MM.1S (cell line): ENCODE results near the gene NAA20.

Experiments
- DNase-seq: peaks from one replicate; pipeline ENCODE4 v3.0.0-alpha.2; 2015
- H2AFZ ChIP-seq: fragments of 300-600 bp; sonication (generic); 2 replicates; pipeline ENCODE4 v1.6.0; 2016; ENCODE audit warnings: antibody characterized with exemption, low read length
- H3F3A ChIP-seq: fragments of 300-600 bp; sonication (generic); 2 replicates; pipeline ENCODE4 v1.6.1; 2016; ENCODE audit warnings: mild to moderate bottlenecking, antibody characterized with exemption, low read length, moderate library complexity, mixed read lengths; ENCODE audit not compliant: insufficient read depth
- H3K27ac ChIP-seq: fragments of 300-600 bp; sonication (generic); 2 replicates; pipeline ENCODE4 v1.5.1; 2016; ENCODE audit warnings: mild to moderate bottlenecking, low read length
- H3K27me3 ChIP-seq: fragments of 300-600 bp; sonication (generic); replicated peaks from 2 replicates; pipeline ENCODE4 v1.6.0; 2016; ENCODE audit warnings: low read length; ENCODE audit not compliant: insufficient read depth
- H3K36me3 ChIP-seq: fragments of 300-600 bp; sonication (generic); replicated peaks from 2 replicates; pipeline ENCODE4 v1.6.1; 2016; ENCODE audit warnings: mild to moderate bottlenecking, low read length, mixed read lengths; ENCODE audit not compliant: insufficient read depth
- H3K4me1 ChIP-seq: fragments of 300-600 bp; sonication (generic); 2 replicates; pipeline ENCODE4 v1.6.1; 2016; ENCODE audit warnings: low read length, mixed read lengths
- H3K4me2 ChIP-seq: fragments of 300-600 bp; sonication (generic); 2 replicates; pipeline ENCODE4 v1.6.0; 2016; ENCODE audit warnings: low read depth, low read length
- H3K4me3 ChIP-seq: fragments of 300-600 bp; sonication (generic); 2 replicates; pipeline ENCODE4 v1.5.1; 2016; ENCODE audit warnings: low read length, mixed read lengths
- H3K79me2 ChIP-seq: fragments of 300-600 bp; sonication (generic); 2 replicates; pipeline ENCODE4 v1.6.1; 2016; ENCODE audit warnings: mixed run types, low read length, mixed read lengths
- H3K9ac ChIP-seq: fragments of 300-600 bp; sonication (generic); 2 replicates; pipeline ENCODE4 v1.6.1; 2016; ENCODE audit warnings: low read length, mixed read lengths
- H3K9me2 ChIP-seq: fragments of 300-600 bp; sonication (generic); replicated peaks from 2 replicates; pipeline ENCODE4 v1.6.1; 2016; ENCODE audit warnings: mild to moderate bottlenecking, low read length, mixed read lengths; ENCODE audit not compliant: insufficient read depth
- H3K9me3 ChIP-seq: fragments of 300-600 bp; sonication (generic); replicated peaks from 2 replicates; pipeline ENCODE4 v1.6.1; 2016; ENCODE audit warnings: mild to moderate bottlenecking, low read length, mixed read lengths; ENCODE audit not compliant: insufficient read depth
- H4K20me1 ChIP-seq: fragments of 300-600 bp; sonication (generic); 2 replicates; pipeline ENCODE4 v1.6.1; 2016; ENCODE audit warnings: mild to moderate bottlenecking, low read length, moderate library complexity, mixed read lengths; ENCODE audit not compliant: insufficient read depth
- EZH2 ChIP-seq: fragments of 300-600 bp; sonication (generic); optimal IDR thresholded peaks from 2 replicates; pipeline ENCODE3; 2017; ENCODE audit warnings: low read depth, mild to moderate bottlenecking, antibody characterized with exemption, low read length, mixed read lengths
- EZH2phosphoT487 ChIP-seq: fragments of 300-600 bp; sonication (generic); IDR thresholded peaks from 2 replicates; pipeline ENCODE4 v1.6.1; 2018; ENCODE audit warnings: antibody characterized with exemption, low read length
- TF ChIP-seq, protein P1 (sequence below): fragments of 300-600 bp; sonication (generic); IDR thresholded peaks from 2 replicates; pipeline ENCODE4 v1.5.1; 2016; ENCODE audit warnings: antibody characterized with exemption, low read length, mixed read lengths

NAA20 gene

DNA sequence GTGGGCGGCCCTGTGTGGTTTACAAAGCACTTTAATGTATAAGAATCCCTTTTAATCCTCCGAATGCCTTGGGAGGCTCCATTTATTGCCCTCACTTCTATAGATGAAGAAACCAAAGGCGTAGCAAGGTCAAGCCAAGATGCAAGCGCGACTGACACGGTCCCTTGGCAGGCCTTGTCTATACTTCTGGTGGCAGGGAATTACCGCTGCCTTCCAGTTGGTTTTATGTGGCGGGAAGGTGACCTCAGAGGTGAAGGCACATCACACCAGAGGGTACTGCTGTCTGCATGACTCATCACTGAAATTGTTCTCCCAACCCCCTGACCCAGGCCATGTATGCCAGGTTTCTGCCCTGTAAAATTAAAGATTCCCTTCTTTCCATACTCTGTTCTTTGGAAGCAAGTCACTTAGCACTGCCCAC, 36.1 kb upstream of the NAA20 start:
- no peak for DNase-seq
- no peak overlapping the region for H3K9ac ChIP-seq
- no peaks in the 10 kb centered on the region for H3K9me3 ChIP-seq
- H3K36me3 ChIP-seq, result no peaks in the 10 kb centered on the region
- H3K9me2 ChIP-seq, result no peaks in the 10 kb centered on the region
- no peak overlapping the region for H2AFZ ChIP-seq
- peaks cover 30% of the 10 kb centered on the region; the same call in 1 of the 2 replicates for H3K27me3 ChIP-seq
- no peak overlapping the region for H3K4me2 ChIP-seq
- H4K20me1 ChIP-seq, result no peaks in the 10 kb centered on the region
- H3K79me2 ChIP-seq, result no peaks in the 10 kb centered on the region
- H3K4me1 ChIP-seq, result peaks cover 5% of the 10 kb centered on the region; the same call in 1 of the 2 replicates
- H3F3A ChIP-seq, result no peaks in the 10 kb centered on the region
- H3K4me3 ChIP-seq, result no peak overlapping the region
- TF ChIP-seq EZH2, result no peak
- no peak for TF ChIP-seq EZH2phosphoT487
- TF ChIP-seq, protein P1, sequence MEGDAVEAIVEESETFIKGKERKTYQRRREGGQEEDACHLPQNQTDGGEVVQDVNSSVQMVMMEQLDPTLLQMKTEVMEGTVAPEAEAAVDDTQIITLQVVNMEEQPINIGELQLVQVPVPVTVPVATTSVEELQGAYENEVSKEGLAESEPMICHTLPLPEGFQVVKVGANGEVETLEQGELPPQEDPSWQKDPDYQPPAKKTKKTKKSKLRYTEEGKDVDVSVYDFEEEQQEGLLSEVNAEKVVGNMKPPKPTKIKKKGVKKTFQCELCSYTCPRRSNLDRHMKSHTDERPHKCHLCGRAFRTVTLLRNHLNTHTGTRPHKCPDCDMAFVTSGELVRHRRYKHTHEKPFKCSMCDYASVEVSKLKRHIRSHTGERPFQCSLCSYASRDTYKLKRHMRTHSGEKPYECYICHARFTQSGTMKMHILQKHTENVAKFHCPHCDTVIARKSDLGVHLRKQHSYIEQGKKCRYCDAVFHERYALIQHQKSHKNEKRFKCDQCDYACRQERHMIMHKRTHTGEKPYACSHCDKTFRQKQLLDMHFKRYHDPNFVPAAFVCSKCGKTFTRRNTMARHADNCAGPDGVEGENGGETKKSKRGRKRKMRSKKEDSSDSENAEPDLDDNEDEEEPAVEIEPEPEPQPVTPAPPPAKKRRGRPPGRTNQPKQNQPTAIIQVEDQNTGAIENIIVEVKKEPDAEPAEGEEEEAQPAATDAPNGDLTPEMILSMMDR, result no peak
- H3K27ac ChIP-seq, result no peak overlapping the region

DNA sequence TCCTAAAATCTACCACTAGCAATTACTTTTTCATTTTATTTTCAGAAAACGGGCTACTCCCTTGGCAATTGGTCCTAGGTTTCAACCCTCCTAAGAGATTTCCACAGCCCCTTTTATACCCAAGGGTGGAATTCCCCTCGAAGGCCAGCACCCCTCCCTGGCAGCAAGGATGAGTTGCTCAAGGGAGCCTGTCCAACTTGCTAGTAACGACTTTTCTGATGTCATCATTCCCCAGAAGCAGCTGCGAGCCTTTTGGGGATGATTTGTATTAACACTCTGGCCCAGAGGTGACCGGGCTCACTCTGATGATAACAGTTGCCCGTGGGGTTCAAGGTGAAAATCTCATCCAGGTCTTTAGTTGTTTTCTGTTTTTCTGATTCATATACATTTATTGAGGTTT, 30.7 kb upstream of the NAA20 start:
- Histone ChIP-seq H4K20me1 (no peaks in the 10 kb centered on the region), H3F3A (no peaks in the 10 kb centered on the region), H2AFZ (no peak overlapping the region), H3K9me2 (no peaks in the 10 kb centered on the region), H3K27me3 (0 out of 2 replicates have a peak, but pooled peaks cover 4% of the 10 kb centered on the region), H3K9ac (no peak overlapping the region), H3K4me3 (no peak overlapping the region), H3K36me3 (no peaks in the 10 kb centered on the region), H3K4me2 (no peak overlapping the region), H3K27ac (no peak overlapping the region), H3K79me2 (no peaks in the 10 kb centered on the region), H3K4me1 (no peaks in the 10 kb centered on the region), H3K9me3 (no peaks in the 10 kb centered on the region)
- no peak for TF ChIP-seq EZH2phosphoT487
- TF ChIP-seq, protein P1, result no peak
- no peak for TF ChIP-seq EZH2
- DNase-seq, result no peak

DNA sequence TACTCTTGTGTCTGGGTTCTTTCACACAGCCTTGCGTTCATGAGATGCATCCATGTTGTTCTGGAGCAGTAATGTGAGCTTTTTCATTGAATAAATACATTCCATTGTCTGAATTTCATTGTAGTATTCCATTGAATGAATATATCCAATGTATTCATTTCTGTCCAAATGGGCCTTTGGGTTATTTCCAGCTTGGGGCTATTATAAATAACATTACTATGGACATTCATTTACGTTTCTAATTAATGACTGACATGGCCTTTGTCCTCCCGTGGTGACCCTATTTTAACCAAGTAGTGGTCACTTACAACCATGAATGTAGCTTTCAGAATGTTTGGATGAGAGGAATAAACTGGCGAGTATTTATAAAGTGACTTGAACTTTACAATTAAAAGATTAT, 30.1 kb upstream of the NAA20 start:
- H3K9me3 ChIP-seq, result no peaks in the 10 kb centered on the region
- H3K27ac ChIP-seq, result no peak overlapping the region
- no peaks in the 10 kb centered on the region for H3K36me3 ChIP-seq
- H3K4me2 ChIP-seq, result no peak overlapping the region
- no peaks in the 10 kb centered on the region for H3F3A ChIP-seq
- no peaks in the 10 kb centered on the region for H3K79me2 ChIP-seq
- H3K9ac ChIP-seq, result no peak overlapping the region
- H3K4me1 ChIP-seq, result no peaks in the 10 kb centered on the region
- no peak overlapping the region for H2AFZ ChIP-seq
- H3K9me2 ChIP-seq, result no peaks in the 10 kb centered on the region
- no peak for DNase-seq
- no peak overlapping the region for H3K4me3 ChIP-seq
- TF ChIP-seq EZH2phosphoT487 (no peak), EZH2 (no peak)
- TF ChIP-seq, protein P1, result no peak
- 0 out of 2 replicates have a peak, but pooled peaks cover 4% of the 10 kb centered on the region for H3K27me3 ChIP-seq
- no peaks in the 10 kb centered on the region for H4K20me1 ChIP-seq
